DMS79 (cell line): Measurements from ENCODE around the gene ZNF831.
A peak's percentile ranks its signal among the peaks of the same experiment; 100 is the strongest.

Experiments used
- DNase-seq: peaks from one replicate; lab custom pipeline; 2025; lab: John Stamatoyannopoulos, UW

ZNF831 gene

DNA sequence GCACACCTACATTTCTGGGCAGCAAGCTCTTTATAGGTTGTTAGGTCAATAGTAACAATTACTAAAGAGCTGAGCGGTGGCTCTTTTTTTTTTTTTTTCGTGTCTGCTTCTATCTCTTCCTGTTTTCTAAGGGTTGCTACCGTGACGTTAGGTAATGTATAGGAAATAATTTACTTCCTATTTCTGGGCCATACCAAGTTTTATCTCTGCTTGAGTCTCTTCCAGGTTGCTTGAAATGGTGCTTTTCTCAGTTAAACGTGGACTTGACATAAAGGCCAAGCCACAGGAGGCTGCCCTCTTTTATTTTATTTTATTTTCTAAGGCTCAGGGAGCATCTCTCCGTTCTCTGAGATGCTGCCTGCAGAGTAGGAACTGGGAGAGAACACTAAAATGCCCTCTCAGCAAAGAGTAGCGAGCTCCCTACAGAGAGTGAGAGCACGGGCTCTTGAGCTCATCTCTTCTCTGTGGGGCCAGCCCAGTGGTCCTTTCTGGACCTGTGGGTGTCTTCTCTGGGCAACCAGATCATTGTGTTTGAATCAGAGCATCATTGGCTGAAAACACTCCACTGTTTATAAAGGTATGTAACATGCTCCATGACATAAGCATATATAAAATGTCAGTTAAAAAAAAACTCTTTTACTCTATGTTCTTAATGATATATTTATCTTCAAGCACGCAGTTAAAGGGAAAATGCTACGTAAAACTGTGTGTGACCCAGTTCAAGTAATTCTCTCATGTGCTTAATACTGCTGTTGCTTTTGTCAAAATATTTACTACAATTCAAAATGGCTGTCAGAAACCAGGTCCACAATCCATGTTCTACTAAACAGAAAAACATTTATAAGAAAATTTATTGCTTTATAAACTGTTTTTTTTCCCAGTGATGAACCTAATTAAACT is at the start of gene ZNF831:
Gene ZNF831 (plus strand): TSS at position 191 of the 900 bp plus-strand sequence. CDS start 27,199 bp downstream, outside the sequence.
- DNase-seq, result no peak

DNA sequence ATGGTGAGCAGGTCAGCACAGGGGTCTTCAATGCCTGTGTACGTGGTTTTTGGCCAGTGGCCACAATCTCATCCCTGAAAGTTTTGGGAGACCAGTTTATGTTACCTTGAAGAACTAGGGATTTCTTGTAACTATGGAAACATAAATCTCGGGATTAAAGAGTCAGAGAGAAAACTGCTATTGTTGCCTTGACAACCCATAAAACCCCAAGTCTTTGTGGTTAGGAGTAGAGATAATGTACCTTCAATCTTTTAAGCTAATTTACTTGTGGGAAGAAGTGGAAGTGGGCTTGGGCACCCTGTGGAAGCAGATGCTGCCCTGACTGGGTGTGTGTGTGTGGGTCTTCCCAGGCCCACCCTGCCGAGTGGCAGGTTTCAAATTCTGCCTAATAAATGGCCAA is 46.1 kb upstream of the ZNF831 start:
- no peak for DNase-seq

DNA sequence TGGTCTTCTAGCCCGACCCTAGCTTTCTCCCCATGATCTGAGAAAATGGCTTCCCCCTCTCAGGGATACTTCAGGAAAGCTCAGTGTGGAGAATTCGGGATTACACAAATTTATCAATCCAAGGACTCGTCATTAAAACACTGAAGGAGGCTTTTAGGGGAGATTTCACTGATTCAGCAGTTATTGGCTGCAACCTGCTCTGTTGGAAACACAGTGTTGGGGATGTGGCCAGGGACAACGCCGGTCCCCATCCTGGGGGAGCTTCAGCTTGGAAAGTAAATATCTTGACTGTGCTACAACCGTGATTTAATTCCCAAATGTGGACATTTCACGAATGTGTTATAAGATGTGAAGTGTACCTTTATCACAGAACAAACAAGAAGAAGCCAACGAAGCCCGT is 44.8 kb upstream of the ZNF831 start:
- no peak for DNase-seq

DNA sequence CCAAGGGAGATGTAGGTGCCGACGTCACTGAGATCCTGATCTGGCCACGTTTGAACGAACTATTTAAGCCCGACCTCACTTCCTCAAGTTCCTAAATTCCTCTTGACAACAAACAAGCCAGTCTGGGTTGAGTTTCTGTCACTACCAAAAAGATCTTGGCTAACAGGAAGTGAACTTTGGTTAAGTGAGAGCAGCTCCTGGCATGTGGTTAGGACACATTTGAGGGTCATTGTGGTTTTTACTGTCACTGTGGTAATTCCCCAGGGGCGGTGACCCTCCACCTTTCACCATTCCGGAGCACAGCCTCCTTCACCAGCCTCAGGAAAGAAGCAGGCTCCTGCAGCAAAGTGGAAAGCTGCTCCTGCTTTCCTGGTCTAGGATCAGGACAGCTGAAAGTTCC is 43.1 kb upstream of the ZNF831 start:
- DNase-seq, result no peak

DNA sequence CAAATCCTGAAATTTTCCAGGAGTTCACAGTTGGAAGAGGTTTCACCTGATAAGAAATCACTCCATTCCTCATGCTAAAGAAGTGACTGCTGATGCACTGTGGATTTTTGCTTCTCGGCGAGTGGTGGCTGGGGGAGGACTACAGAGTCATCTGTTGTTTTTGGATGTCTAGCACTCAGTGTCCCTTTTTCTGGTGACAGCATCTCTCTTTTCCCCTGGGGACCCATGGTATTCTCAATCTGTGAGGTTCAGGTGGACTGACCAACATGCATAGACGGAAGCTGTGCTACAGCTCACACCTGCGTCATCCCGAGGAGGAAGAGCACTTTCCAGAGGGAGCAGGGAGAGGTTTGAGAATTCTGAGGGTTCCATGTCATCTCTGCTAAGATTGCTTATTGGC is 42.7 kb upstream of the ZNF831 start:
- DNase-seq, result no peak

DNA sequence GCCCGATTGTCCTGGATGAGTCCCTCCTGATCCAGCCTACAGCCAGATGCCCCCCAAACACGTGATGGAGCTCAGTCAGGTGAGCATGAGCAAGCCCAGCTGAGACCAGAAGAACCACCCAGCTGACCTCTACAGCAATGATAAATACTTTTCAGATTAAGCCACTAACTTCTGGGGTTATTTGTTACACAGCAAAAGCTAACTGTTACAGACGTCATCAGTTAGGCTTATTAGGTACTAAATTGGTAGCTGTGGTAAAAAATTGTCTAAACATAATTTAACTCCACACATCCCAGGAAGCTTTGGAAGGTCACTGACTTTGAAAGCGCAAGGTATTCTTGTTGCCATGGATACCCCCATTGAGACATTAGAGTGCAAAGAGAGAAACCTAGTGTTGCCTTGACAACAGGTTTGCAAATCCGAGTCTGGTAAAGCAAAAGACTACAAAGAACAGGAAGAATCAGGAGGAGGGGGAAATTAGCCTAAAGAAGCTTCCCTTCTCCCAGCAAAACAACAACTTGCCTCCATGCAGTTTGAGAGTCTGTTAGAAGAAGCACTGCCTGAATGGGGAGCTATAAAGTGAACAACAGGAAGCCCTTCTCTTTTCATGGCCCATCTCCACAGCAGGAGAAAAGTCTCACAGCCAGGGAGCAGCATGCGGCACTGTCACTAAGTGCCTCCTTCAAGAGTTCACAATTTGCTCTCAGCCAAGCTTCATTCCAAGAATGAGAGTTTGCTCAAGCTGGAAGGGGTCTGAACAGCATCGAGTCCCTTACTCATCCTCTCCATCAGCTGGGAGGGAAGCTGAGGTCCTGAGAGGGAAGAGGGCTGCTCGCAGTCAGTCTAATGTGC is 41.7 kb upstream of the ZNF831 start:
- DNase-seq, result peak; percentile 77

DNA sequence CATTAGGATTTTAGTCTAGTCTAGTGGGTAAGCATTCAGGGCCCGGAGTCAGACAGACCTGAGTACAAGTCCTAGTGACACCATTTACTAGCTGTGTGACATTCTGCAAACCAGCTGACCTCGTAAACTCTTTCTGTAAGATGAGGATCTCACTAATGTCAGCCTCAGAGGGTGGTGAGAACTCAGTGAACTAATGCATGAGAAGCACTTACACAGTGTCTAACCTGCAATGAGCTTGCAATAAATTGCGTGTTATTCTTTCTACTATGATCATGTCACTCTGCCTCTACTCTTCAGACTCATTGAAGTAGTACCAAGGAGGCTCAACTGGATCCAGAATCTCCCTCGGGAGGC is 41.1 kb upstream of the ZNF831 start:
- DNase-seq, result no peak

DNA sequence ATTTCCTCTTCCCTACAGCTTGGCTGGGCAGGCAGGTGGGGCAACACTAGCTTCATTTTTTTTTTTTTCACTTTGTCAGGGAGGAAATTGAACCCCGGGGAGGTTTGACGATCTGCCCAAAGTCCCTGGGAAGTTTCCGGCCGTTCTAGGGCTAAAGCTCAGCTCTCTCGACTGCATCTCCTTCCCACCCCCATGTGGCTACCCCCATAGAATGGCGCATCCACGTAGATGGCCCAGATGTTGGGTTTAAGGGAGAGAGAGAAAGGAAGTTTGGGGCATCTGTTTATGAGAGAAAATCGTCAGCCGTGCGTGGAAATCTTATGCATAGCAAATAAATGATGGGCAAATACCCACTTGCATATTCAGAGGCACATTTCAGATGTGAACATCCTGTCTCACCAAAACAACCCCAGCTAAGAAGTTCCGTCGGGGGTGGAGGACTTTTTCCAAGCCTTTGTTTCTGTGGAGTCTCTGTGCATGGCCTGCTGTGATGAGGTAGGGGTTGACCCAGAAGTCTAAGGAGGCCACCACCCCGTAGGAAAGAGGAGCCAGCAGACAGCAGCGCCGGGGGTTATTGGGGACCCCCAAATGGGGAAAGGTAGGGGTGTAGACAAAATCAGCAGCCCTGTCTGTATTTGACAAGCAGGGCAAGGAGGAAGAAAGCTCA is 40.5 kb upstream of the ZNF831 start:
- DNase-seq, result no peak

DNA sequence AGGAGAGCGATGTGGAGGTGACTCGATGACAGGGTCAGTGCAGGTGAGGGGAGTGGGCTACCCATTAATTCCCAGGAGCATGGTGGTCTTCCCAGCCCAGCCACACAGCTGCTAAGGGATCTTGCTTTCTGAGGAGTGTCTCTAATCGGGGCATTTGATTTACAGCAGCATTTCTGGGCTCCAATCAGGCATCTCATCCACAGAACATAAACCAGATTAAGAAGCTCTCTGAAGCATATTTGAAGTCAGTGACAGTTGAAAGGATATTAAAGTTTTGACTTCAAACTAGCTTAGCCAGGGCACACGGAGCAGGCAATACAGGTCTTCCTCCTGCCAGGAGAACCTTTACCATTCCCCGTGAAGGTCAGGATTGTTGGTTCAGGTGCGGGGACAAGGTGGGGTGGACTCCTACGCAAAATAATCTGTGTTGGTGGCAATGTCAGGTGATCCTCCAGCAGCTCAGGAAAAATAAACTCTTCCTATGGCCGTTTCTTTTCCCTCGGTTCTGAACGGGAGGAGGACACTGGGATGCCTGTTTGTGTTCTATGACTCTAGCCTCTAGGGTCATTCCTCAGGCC is 39.9 kb upstream of the ZNF831 start:
- no peak for DNase-seq

DNA sequence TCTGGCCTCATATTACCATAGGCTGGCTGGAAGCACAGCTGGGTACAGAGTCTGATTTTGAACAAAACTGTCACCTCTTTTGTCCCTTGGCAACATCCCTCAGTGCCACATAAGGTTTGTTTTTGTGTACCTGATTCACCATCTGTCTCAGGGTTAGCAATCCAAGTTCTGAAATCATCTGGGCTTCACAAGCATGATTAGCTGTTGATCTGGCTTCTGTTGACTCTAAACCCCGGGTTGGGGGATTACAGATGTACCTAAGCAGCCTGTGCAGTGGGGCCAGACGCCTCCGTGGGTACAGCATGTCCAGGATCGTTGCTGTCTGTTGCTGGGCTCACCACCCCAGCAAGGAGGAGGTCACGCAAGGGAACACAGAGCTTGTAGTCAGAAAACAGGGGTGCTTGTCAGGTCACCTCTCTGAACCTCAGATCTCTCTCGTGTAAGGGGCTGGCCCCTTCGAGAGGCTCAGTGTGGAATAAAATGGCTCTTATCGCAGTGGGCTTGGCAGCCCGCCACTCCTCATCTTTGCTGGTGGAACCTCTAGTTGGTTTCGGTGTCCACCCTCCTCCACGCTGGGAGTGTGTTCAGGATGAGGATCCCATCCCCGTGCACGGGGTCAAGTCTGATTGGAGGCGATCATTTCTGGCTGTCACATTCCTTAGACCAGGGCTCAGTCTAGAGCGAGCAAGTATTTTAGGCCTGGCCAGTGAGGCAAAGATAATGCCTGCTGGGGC is 39.2 kb upstream of the ZNF831 start:
- no peak for DNase-seq

DNA sequence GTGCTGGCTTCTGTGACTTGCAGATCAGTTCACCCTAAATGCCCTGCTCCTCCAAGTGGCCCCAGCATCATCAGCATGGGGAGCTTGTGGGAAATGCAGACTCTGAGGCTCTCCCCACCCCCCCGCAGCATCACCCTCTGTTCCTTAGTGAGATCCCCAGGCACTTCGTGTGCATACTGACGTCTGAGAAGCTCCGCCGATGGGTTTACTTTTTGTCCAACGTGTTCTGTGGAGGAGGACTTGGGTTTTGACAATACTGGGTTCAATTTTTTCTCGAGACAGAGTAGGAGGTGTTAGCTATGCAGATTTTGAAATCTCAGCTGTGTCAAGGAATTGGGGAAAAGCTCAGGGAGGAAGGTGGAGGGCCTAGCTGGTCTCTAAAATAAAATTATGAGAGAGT is 38.3 kb upstream of the ZNF831 start:
- no peak for DNase-seq

DNA sequence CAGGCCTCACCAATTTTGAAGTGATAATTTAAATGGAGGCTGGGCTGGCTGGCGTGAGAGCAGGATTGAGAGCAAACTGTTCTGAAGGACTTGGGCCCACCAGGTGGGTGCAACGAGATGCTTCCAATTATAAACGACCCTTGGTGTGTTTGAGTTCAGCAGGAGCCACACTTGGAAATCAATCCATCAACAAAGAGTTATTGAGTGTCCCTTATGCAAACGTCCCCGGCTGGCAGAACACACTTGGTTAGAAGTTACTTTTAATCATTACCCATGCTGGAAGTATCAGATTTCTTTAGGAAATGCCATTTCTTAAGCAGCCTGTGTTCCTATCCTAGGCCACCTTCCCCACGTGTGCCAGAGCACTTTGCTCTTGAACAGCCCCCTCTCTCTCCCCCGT is 37.8 kb upstream of the ZNF831 start:
- peak; percentile 16 for DNase-seq

DNA sequence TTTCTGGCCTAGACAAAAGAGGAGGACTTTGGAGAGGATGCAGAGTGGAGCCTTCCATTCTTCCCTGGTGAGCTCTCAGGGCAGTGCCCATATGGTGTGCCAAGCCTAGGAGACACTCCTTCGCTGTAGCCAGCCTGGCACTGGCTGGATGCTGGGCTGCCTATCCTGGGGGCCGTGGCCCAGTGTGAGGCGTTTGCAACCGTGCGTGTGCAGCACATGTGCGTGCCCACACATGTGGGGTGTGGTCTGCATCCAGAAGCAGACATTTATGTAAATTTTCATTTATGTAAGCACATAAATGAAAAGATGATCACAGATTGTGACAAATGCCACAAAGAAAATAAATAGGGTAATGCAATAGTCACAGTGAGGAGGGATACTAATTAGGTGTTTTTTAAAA is 35.8 kb upstream of the ZNF831 start:
- no peak for DNase-seq

DNA sequence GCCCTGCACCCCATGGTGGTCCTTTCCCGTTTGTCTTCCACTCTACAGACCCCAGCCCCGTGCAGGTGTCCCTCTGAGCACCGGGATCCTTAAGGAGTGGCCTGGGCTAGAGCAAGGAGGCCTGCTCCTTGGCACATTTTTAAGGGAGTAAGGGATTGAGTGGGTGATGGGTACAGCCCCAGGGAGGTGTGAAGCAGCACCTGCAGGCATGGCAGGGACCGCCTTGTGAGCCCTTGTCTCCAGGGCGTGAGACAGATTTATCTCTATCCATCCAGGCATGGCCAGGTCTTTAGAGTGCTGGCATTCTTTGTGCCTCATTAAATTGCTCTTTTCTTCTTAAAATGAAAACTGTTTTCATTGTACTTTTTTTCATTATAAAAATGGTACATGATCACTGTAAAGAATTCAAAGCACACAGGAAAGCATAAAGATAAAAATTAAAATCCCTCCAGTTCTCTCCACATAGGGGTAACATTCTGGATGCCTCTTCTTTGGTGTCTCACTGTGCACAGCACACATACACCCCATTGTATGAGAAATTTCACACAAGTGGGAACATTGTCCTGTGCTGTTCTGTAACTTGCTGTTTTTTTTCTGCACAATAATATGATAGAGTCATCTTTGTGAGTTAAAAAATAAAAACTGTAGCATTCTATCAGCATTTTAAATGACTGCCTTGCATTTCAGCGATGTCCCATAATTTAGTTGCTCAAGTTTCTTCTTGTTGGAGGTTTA is 31.9 kb upstream of the ZNF831 start:
- DNase-seq, result no peak

DNA sequence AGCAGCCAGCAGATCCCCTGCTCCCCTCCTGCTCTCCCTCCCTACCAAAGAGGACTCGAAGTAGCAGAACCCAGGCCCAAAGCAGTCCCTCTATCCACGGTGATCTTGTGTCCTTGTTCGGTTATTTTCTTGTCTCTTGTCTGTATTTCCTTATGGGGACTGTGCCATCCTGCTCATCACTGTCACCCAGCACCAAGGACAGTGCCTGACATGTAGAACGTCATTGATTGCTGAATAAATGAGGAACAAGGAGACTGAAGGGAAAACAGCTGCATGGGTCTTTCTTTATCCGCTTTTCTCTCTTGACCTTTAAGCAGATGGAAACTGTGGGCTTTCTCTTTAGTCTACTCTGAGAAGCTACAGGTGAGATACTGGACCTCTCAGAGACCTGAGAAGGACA is 29.4 kb upstream of the ZNF831 start:
- DNase-seq, result no peak

DNA sequence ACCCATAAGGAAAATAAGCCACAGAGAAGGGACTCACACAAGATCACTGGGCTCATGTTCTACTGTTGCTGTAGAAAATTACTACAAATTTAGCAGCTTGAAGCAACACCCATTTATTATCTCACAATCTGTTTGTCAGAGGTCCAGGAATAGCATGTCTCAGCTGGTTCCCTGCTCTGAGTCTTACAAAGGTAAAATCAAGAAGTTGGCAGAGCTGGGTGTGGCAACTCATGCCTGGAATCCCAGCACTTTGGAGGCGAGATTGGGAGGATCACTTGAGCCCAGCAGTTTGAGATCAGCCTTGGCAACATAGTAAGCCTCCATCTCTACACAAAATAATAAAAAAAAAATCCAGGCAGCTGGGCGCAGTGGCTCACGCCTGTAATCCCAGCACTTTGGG is 28.5 kb upstream of the ZNF831 start:
- DNase-seq, result no peak

DNA sequence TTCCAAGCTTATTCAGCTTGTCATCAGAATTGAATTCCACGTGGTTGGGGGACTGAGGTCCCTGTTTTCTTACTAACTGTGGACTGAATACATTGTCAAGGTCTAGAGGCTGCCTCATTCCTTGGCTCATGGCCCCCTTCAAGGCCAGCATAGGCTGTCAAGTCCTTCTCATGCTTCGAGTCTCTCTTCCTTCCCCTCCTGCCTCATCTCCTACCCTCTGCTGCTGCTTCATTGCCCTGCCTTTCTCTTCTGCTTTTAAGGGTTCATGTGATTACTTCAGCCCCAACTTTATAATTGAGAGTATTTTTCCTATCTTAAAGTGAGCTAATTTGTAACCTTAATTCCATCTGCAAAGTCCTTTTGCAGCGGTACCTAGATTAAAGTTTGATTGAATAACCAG is 27.6 kb upstream of the ZNF831 start:
- DNase-seq, result no peak

DNA sequence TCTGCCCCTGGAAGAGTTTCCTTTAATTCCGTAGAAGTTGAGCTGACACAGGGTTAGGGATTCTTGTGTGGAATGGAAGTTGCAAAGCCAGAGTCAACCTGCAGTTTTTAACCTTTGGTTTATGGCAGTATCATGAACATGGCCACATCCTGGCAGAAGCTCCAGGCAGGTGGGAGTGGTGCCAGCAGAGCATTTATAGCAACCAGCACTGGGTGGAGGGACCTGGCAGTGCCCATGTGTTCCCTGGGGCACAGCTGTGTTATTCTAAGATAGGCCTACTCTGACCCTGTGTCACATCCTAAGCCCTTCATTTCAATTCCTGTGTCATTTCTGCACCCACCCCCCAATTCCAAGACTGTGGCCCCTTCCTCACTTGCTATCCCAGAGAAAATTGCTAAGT is 26.1 kb upstream of the ZNF831 start:
- no peak for DNase-seq

DNA sequence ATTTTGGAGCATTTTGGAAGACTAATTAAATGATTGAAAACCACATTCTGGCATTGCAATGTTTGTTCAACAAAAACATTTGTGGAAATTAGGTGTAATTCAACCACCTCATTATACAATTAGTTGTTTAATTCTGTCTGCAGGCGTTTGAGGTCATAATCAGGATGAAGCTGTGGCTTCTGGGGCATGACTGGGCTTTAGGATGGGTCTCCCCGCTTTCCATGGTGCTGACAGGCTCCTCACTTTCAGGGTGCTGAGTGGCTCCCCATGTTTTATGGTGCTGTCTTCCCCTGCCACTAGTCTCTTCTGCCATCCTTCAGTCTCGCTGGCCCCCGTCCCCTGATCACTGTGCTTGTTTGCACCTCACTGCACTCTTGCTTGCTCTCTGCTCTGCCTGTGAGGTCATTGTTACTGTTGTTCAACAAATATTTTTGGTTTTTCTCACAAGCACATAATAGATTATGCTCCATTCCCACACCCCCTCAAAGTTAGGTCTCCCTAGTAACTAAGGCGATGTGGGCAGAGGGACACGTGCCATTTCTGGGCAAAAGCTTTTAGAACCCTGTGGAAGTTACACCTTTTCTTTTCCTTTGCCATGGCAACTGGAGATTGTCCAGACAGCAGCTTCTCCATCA is 25.4 kb upstream of the ZNF831 start:
- DNase-seq, result no peak

DNA sequence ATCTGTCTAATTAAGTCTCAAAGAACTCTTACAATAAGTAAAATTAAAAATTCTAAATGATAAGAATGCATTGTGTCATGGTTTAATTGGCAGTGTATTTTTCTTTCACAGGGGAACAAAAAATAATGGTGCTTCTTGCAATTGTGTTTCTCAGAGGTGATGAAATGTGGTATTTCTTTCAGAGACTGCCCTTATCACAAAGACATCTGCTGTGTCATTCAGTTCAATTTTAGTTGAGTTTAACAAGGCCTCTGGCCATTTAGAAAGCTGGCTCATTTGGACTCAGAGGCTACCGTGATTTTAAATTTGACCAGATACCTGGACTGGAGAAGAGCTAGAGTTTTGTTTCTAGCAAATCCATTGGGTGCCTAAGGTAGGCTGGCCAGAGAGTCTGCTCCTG is 23.6 kb upstream of the ZNF831 start:
- DNase-seq, result no peak
